PC-9 (cell line): Measurements from ENCODE around the gene PALLD. TPM values are rescaled to one million over a fixed set of nuclear protein-coding genes. Genes with fewer than 3 reads are reported as not detected.

Experiments
- BruUV-seq: library from RNA; stranded (reverse); fragments of 400-500 nt; replicated peaks from 2 replicates; lab custom pipeline; 2021; lab: Mats Ljungman, UMichigan
- CTCF ChIA-PET: fragments of 300-600 bp; sonication (Branson Sonifier 250); formaldehyde crosslinking; loops from one replicate; lab custom pipeline; 2022; ENCODE audit warnings: antibody characterized with exemption; lab: Charles Lee
- POLR2A ChIA-PET: fragments of 300-600 bp; sonication (Branson Sonifier 250); formaldehyde crosslinking; loops from one replicate; lab custom pipeline; 2022; ENCODE audit warnings: antibody characterized with exemption; ENCODE audit not compliant: unreplicated experiment; lab: Charles Lee
- DNase-seq, 2 experiments: peaks; one replicate each; pipeline versions ENCODE4 v3.0.0 to v3.0.0-alpha.2; 2015 to 2022; ENCODE audit warnings: mixed read lengths in 1 of 2
- H2AFZ ChIP-seq: fragments of 200-600 bp; sonication (generic); 2 replicates; pipeline ENCODE4 v1.8.1; 2017; ENCODE audit warnings: antibody characterized with exemption
- H3F3A ChIP-seq: fragments of 200-600 bp; sonication (generic); 2 replicates; pipeline ENCODE4 v1.8.1; 2017; ENCODE audit warnings: antibody characterized with exemption, mild to moderate bottlenecking, low read depth; ENCODE audit not compliant: insufficient read depth
- H3K27ac ChIP-seq: fragments of 200-600 bp; sonication (generic); 2 replicates; pipeline ENCODE4 v1.6.1; 2016; ENCODE audit warnings: mixed run types
- H3K27me3 ChIP-seq: fragments of 200-600 bp; sonication (generic); 2 replicates; pipeline ENCODE4 v1.6.1; 2016; ENCODE audit warnings: low read depth, mixed run types; ENCODE audit not compliant: insufficient read depth
- H3K36me3 ChIP-seq: fragments of 200-600 bp; sonication (generic); 2 replicates; pipeline ENCODE4 v1.6.1; 2016; ENCODE audit warnings: low read depth, mixed run types
- H3K4me1 ChIP-seq: fragments of 200-600 bp; sonication (generic); replicated peaks from 2 replicates; pipeline ENCODE4 v1.6.1; 2016; ENCODE audit warnings: mixed run types; ENCODE audit not compliant: insufficient read depth
- H3K4me2 ChIP-seq: fragments of 200-600 bp; sonication (generic); 2 replicates; pipeline ENCODE4 v1.6.1; 2017; ENCODE audit warnings: mixed run types
- H3K4me3 ChIP-seq: fragments of 200-600 bp; sonication (generic); 2 replicates; pipeline ENCODE4 v1.6.1; 2016; ENCODE audit warnings: mixed run types
- H3K79me2 ChIP-seq: fragments of 200-600 bp; sonication (generic); 2 replicates; pipeline ENCODE4 v1.6.1; 2017; ENCODE audit warnings: low read depth, mixed run types
- H3K9me2 ChIP-seq: fragments of 200-600 bp; sonication (generic); 2 replicates; pipeline ENCODE4 v1.8.1; 2017; ENCODE audit warnings: mild to moderate bottlenecking; ENCODE audit not compliant: insufficient read depth
- H3K9me3 ChIP-seq: fragments of 200-600 bp; sonication (generic); 2 replicates; pipeline ENCODE4 v1.8.1; 2016; ENCODE audit warnings: low read depth; ENCODE audit not compliant: insufficient read depth
- H4K20me1 ChIP-seq: fragments of 200-600 bp; sonication (generic); 2 replicates; pipeline ENCODE4 v1.8.1; 2017; ENCODE audit not compliant: insufficient read depth
- CTCF ChIP-seq: fragments of 200-600 bp; sonication (generic); conservative IDR thresholded peaks from 2 replicates; pipeline ENCODE4 v1.6.1; 2017; ENCODE audit warnings: mixed run types, antibody characterized with exemption, mild to moderate bottlenecking, moderate library complexity
- EZH2 ChIP-seq: fragments of 200-600 bp; sonication (generic); IDR thresholded peaks from 2 replicates; pipeline ENCODE4 v1.8.0; 2017; ENCODE audit warnings: antibody characterized with exemption, low read depth
- intact Hi-C: fragments of 100-400 bp; cut with micrococcal nuclease; formaldehyde crosslinking; loops from one replicate; pipeline ENCODE4 v1.10.0; 2022; ENCODE audit not compliant: unreplicated experiment
- total RNA-seq: library from RNA; stranded (reverse); gene quantifications from 2 replicates; pipeline ENCODE4 v1.2.3, GENCODE V29; 2021

PALLD gene
- total RNA-seq, 1 experiment from 2014 or later = 156 TPM

- intact Hi-C loops = loop anchor here (5.0 to 10.0 kb wide), 2 partner anchors 300 to 408 kb away; no protein-coding TSS in a partner anchor
- ChIA-PET POLR2A (interaction anchor here (0.6 kb wide), 3 partner anchors 29 to 119 kb away, joined by 3 to 4 read pairs (median 3); no protein-coding TSS in a partner anchor), CTCF (interaction anchor here (0.7 to 1.0 kb wide), 2 partner anchors 27 to 80 kb away, joined by 3 to 4 read pairs; no protein-coding TSS in a partner anchor)
- TF ChIP-seq EZH2 (no peak), CTCF (peak; percentile 67)
- no peaks in the 10 kb centered on the region for H3F3A ChIP-seq
- no peak overlapping the region for H2AFZ ChIP-seq
- H3K9me3 ChIP-seq = no peaks in the 10 kb centered on the region
- BruUV-seq = no TSS peak
- H3K36me3 ChIP-seq = no peaks in the 10 kb centered on the region
- no peaks in the 10 kb centered on the region for H3K27me3 ChIP-seq
- no peak overlapping the region for H3K27ac ChIP-seq
- no peak overlapping the region for H3K4me3 ChIP-seq
- no peaks in the 10 kb centered on the region for H3K4me1 ChIP-seq
- peak in 1 of 2 experiments; percentile 43 for DNase-seq
- no peaks in the 10 kb centered on the region for H4K20me1 ChIP-seq
- H3K9me2 ChIP-seq = no peaks in the 10 kb centered on the region
- peak overlapping the region; percentile 51; the same call in 1 of the 2 replicates for H3K4me2 ChIP-seq
- H3K79me2 ChIP-seq = no peaks in the 10 kb centered on the region
These were observed 17.5 kb downstream of the PALLD start for GRCh38 chr4:168514249-168514852.

GRCh38 chr4:168515222-168516011 lies 18.6 kb downstream of the PALLD start:
- Histone ChIP-seq H3K4me1 (no peaks in the 10 kb centered on the region), H3K9me3 (no peaks in the 10 kb centered on the region), H3K79me2 (no peaks in the 10 kb centered on the region), H3K27me3 (no peaks in the 10 kb centered on the region), H3K4me3 (no peak overlapping the region), H3F3A (no peaks in the 10 kb centered on the region), H3K27ac (no peak overlapping the region), H3K9me2 (no peaks in the 10 kb centered on the region), H3K36me3 (no peaks in the 10 kb centered on the region), H4K20me1 (no peaks in the 10 kb centered on the region), H3K4me2 (no peak overlapping the region), H2AFZ (no peak overlapping the region)
- no TSS peak for BruUV-seq
- CTCF ChIA-PET = interaction anchor here (1.0 to 1.1 kb wide), 2 partner anchors 70 to 72 kb away, joined by 3 read pairs; no protein-coding TSS in a partner anchor
- intact Hi-C loops = loop anchor here (1.0 to 10.0 kb wide), 3 partner anchors 45 to 299 kb away; no protein-coding TSS in a partner anchor
- POLR2A ChIA-PET = interaction anchor here (0.6 to 0.7 kb wide), 3 partner anchors 47 to 1135 kb away, joined by 3 to 9 read pairs (median 4); no protein-coding TSS in a partner anchor
- no peak for TF ChIP-seq CTCF
- no peak for TF ChIP-seq EZH2
- no peak for DNase-seq

- H3K9me2 ChIP-seq = no peaks in the 10 kb centered on the region
- BruUV-seq = no TSS peak
- H3F3A ChIP-seq = no peaks in the 10 kb centered on the region
- no peaks in the 10 kb centered on the region for H4K20me1 ChIP-seq
- no peak overlapping the region for H2AFZ ChIP-seq
- H3K27me3 ChIP-seq = no peaks in the 10 kb centered on the region
- H3K27ac ChIP-seq = no peak overlapping the region
- H3K9me3 ChIP-seq = no peaks in the 10 kb centered on the region
- no peak overlapping the region for H3K4me2 ChIP-seq
- no peak overlapping the region for H3K4me3 ChIP-seq
- intact Hi-C loops = loop anchor here (10.0 kb wide), 1 partner anchor 298 kb away; no protein-coding TSS in a partner anchor
- no peaks in the 10 kb centered on the region for H3K79me2 ChIP-seq
- POLR2A ChIA-PET = no interaction called here
- H3K4me1 ChIP-seq = no peaks in the 10 kb centered on the region
- TF ChIP-seq EZH2 (no peak), CTCF (no peak)
- DNase-seq = no peak
- no peaks in the 10 kb centered on the region for H3K36me3 ChIP-seq
- CTCF ChIA-PET = interaction anchor here (1.0 kb wide), 1 partner anchor 70 kb away, joined by 3 read pairs; no protein-coding TSS in a partner anchor
These were observed 20.0 kb downstream of the PALLD start for GRCh38 chr4:168516841-168517240.
